OCI-LY1 (cell line): Measurements from ENCODE around the gene OSCAR.

ENCODE experiments used
- EZH2 ChIP-seq: fragments of 200-600 bp; sonication (generic), shearing (Covaris generic); IDR thresholded peaks from 2 replicates; pipeline ENCODE4 v1.8.0; 2017; ENCODE audit warnings: borderline replicate concordance, mixed run types, mild to moderate bottlenecking, antibody characterized with exemption, low read length, moderate library complexity, mixed read lengths
- TF ChIP-seq, protein P1 (sequence below): fragments of 200-600 bp; sonication (generic), shearing (Covaris generic); IDR thresholded peaks from 2 replicates; pipeline ENCODE4 v1.5.1; 2017; ENCODE audit warnings: mild to moderate bottlenecking, antibody characterized with exemption, low read length, moderate library complexity, mixed read lengths

DNA sequence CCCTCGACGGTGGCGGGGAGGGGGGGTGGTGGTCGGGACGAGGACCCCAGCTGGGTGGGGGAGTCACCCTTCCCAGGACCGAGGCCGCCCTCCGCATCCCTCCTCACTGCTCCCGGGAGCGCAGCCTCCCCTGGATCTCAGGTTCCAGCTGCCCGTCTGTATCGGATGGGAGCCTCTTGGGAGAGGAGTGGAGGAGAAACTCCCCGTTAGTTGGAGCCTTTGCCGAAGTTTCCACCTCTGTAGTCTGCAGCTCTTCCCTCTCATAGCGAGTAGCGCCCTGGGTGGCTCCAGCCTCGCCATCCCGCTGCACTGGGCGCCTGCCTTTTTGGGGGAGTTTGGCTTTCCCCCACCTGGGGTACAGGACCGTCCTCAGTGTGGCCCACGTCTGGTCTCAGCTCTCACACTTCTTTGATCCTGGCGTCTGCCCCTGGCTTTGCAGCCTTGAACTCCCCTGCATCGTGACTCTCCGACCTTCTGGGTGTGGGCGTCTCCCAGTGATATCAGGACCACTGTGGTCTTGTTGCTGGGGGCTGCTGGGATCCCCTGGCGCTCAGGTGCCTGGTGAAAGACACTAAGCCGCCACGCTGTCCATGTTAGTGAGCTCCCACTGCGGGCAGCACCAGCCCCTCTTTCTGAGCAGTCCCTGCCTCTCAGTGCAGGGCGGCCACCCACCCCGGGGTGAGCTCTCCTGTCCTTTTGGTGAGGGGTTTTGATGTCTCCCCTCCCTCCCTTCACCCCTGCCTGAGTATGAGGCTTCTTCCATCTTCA is 38.1 kb upstream of the OSCAR start:
- TF ChIP-seq, protein P1, sequence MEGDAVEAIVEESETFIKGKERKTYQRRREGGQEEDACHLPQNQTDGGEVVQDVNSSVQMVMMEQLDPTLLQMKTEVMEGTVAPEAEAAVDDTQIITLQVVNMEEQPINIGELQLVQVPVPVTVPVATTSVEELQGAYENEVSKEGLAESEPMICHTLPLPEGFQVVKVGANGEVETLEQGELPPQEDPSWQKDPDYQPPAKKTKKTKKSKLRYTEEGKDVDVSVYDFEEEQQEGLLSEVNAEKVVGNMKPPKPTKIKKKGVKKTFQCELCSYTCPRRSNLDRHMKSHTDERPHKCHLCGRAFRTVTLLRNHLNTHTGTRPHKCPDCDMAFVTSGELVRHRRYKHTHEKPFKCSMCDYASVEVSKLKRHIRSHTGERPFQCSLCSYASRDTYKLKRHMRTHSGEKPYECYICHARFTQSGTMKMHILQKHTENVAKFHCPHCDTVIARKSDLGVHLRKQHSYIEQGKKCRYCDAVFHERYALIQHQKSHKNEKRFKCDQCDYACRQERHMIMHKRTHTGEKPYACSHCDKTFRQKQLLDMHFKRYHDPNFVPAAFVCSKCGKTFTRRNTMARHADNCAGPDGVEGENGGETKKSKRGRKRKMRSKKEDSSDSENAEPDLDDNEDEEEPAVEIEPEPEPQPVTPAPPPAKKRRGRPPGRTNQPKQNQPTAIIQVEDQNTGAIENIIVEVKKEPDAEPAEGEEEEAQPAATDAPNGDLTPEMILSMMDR: no peak
- no peak for TF ChIP-seq EZH2
